Peyer's patch (tissue), 4 donors: ENCODE results near the gene MYO1D.

Source experiments
- CTCF ChIP-seq, 6 experiments: fragments of 450-650 bp in 4 of 6; fragments of 200-600 bp in 2 of 6; sonication (generic) in 1 of 6; IDR thresholded peaks; one replicate each; pipeline ENCODE4 v1.5.1; 2017 to 2019; ENCODE audit warnings: antibody characterized with exemption in 6 of 6, mild to moderate bottlenecking in 3 of 6, moderate library complexity in 1 of 6
- POLR2A ChIP-seq, 2 donors: fragments of 450-650 bp; IDR thresholded peaks; one replicate each; pipeline ENCODE4 v1.5.1; 2017; ENCODE audit warnings: antibody characterized with exemption in 2 of 2, mild to moderate bottlenecking in 2 of 2, moderate library complexity in 2 of 2

- TF ChIP-seq POLR2A (IDR thresholded peaks at IDR 0.05) (no peak), CTCF (IDR thresholded peaks at IDR 0.05) (no peak)
Measured at GRCh38 chr17:32814836-32815235, 62.1 kb downstream of the MYO1D start.
